Measurements from ENCODE around the gene SVOPL.

Gene SVOPL

DNA sequence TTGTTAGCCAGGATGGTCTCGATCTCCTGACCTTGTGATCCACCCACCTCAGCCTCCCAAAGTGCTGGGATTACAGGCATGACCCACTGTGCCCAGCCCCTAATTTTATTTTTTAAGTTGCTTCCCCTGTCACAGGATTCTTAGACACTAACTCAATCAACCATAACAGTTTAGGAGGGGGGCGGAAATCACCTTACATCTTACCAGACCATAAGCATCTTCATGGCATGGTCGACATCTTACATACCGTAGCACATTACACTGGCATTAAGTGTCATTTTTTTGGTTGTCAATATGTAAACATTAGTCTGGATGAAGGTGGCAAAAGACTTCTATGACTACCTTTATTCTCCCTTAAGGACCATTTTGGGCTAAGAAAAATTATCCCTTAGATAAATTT is 145.5 kb downstream of the SVOPL start:
- DNase-seq = no peak

- no peak for DNase-seq
Observed at GRCh38 chr7:138554674-138555073, 146.5 kb downstream of the SVOPL start.

DNA sequence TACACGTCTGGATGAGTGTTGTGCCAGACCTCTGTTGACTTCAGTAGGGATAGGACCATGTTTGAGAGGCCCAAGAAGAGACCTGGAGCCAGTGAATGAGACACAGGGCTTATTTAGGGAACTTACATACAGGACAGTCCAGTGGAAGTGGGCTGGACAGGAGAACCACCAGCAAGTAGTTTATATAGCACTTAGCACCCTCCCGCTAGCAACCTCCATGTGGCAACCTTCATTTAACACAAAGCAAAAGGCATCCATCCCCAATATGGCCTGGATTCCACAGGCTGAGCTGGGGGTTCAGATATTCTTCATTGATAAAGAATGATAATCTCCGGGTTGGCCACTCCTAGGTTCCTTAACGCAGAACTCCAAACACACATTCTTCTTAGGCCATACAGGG is 147.4 kb downstream of the SVOPL start:
- no peak for DNase-seq

GRCh38 chr7:138551102-138551501 is 150.1 kb downstream of the SVOPL start:
- DNase-seq = no peak

- no peak for DNase-seq
Observed at GRCh38 chr7:138550337-138550736, 150.8 kb downstream of the SVOPL start.

GRCh38 chr7:138549082-138549481 is 152.1 kb downstream of the SVOPL start:
- DNase-seq = no peak

DNA sequence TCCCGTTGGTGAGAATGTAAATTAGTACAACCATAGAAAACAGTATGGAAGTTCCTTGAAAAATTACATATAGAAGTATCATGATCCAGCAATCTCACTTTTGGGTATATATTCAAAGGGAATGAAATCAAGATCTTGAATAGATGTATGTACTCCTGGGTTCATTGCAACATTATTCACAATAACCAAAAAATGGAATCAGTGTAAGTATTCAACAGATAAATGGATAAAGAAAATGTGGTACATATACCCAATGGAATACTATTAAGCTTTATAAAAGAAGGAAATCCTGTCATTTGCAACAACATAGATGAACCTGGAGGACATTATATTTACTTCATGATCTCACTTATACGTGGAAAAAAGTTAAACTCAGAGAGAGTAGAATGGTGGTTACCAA is 154.3 kb downstream of the SVOPL start:
- DNase-seq = no peak

DNA sequence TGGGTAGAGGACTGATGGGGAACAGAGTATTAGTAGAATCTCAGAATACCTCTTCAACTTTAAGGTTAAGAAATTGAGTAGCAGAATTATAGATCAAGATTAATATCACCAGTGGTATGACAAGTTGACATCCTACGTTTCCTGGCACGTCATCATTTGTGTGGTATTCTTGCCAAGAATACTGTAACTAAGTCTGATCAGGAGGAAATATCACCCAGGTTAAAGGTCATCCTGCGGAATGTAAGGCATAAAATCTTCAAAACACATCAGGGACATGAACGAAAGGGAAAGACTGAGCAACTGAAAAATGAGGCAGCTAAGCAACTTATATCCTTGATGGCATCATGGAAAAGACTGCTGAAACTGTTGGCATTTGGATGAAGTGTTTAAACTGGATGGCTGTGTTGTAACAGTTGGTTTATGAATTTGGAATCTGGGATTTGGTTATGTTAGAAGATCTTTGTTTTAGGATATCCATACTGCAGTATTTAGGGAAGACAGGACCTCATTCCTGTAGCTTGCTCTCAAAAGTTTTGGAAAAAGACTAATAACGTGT is 155.0 kb downstream of the SVOPL start:
- DNase-seq = no peak

DNA sequence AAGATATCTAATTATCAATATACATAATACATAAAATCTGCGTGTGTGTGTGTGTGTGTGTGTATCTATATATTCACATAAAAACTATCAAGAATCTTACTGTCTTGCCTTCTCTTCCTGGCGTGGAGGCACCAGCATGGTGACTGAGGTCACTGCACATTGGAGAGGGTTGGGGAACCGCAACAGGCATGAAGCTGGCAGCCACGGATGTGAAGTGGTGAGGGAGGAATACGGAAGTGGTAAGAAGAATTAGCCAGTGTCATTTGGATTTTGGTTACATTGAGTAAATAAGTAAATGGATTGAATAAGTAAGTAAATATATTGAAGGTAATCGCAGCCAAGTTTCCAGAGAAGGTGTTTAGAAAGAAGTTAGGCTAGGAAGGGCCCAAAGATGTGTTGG is 156.0 kb downstream of the SVOPL start:
- DNase-seq = no peak
